ENCODE results near the gene JUN.

JUN gene

GRCh38 chr1:58779801-58780382 lies 4.0 kb downstream of the JUN start (continued):
- TF ChIP-seq ZNF600 (tag by site-specific recombination; IDR thresholded peaks at IDR 0.05) (peak; percentile 87), ZNF621 (tag by site-specific recombination; IDR thresholded peaks at IDR 0.05) (no peak), ZNF747 (tag by site-specific recombination; IDR thresholded peaks at IDR 0.05) (no peak), IKZF3 (tag by site-specific recombination; IDR thresholded peaks at IDR 0.05) (peak; percentile 93), SP3 (tag by site-specific recombination; IDR thresholded peaks at IDR 0.05) (no peak; the same call in 1 of the 2 replicates), BCL11B (tag by site-specific recombination; IDR thresholded peaks at IDR 0.05; ENCODE audit: low read depth) (no peak), ZNF768 (tag by site-specific recombination; IDR thresholded peaks at IDR 0.05) (no peak), ZBTB48 (tag by site-specific recombination; IDR thresholded peaks at IDR 0.05) (no peak), KLF7 (tag by site-specific recombination; IDR thresholded peaks at IDR 0.05; ENCODE audit: borderline replicate concordance) (0 out of 2 replicates have a peak, but pooled peaks have one; percentile 39), ZNF248 (tag by site-specific recombination; IDR thresholded peaks at IDR 0.05) (no peak), ZNF184 (tag by site-specific recombination; IDR thresholded peaks at IDR 0.05) (peak; percentile 51), SETDB1 (IDR thresholded peaks at IDR 0.05; ENCODE audit: insufficient read length, low read length) (no peak), HOXA7 (CRISPR knock-in tag; IDR thresholded peaks at IDR 0.05; ENCODE audit: borderline replicate concordance) (no peak), ZNF366 (tag by site-specific recombination; conservative IDR thresholded peaks at IDR 0.05) (peak; percentile 88; the same call in 1 of the 2 replicates), ZNF513 (tag by site-specific recombination; IDR thresholded peaks at IDR 0.05) (peak; percentile 19), ZNF555 (tag by site-specific recombination; conservative IDR thresholded peaks at IDR 0.05) (no peak), ZNF350 (tag by site-specific recombination; IDR thresholded peaks at IDR 0.05) (no peak), ZNF571 (tag by site-specific recombination; IDR thresholded peaks at IDR 0.05) (no peak), MZF1 (tag by site-specific recombination; IDR thresholded peaks at IDR 0.05; ENCODE audit: borderline replicate concordance) (peak; percentile 76; the same call in 1 of the 2 replicates), ZBTB17 (tag by site-specific recombination; IDR thresholded peaks at IDR 0.05) (peak; percentile 93), ZNF121 (tag by site-specific recombination; IDR thresholded peaks at IDR 0.05) (no peak), BCL6B (tag by site-specific recombination; IDR thresholded peaks at IDR 0.05) (peak; percentile 43; the same call in 1 of the 2 replicates), ZNF837 (tag by site-specific recombination; IDR thresholded peaks at IDR 0.05) (0 out of 2 replicates have a peak, but pooled peaks have one; percentile 24), ZNF560 (tag by site-specific recombination; IDR thresholded peaks at IDR 0.05; ENCODE audit: borderline replicate concordance) (no peak), GLI2 (tag by site-specific recombination; IDR thresholded peaks at IDR 0.05; ENCODE audit: borderline replicate concordance, low read depth) (peak; percentile 95), ZNF488 (tag by site-specific recombination; IDR thresholded peaks at IDR 0.05) (no peak), ZBTB21 (tag by site-specific recombination; IDR thresholded peaks at IDR 0.05) (no peak; the same call in 1 of the 2 replicates), ZNF670 (tag by site-specific recombination; IDR thresholded peaks at IDR 0.05; ENCODE audit: low read depth) (no peak)
- TF ChIP-seq, protein P1, sequence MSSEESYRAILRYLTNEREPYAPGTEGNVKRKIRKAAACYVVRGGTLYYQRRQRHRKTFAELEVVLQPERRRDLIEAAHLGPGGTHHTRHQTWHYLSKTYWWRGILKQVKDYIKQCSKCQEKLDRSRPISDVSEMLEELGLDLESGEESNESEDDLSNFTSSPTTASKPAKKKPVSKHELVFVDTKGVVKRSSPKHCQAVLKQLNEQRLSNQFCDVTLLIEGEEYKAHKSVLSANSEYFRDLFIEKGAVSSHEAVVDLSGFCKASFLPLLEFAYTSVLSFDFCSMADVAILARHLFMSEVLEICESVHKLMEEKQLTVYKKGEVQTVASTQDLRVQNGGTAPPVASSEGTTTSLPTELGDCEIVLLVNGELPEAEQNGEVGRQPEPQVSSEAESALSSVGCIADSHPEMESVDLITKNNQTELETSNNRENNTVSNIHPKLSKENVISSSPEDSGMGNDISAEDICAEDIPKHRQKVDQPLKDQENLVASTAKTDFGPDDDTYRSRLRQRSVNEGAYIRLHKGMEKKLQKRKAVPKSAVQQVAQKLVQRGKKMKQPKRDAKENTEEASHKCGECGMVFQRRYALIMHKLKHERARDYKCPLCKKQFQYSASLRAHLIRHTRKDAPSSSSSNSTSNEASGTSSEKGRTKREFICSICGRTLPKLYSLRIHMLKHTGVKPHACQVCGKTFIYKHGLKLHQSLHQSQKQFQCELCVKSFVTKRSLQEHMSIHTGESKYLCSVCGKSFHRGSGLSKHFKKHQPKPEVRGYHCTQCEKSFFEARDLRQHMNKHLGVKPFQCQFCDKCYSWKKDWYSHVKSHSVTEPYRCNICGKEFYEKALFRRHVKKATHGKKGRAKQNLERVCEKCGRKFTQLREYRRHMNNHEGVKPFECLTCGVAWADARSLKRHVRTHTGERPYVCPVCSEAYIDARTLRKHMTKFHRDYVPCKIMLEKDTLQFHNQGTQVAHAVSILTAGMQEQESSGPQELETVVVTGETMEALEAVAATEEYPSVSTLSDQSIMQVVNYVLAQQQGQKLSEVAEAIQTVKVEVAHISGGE (tag by site-specific recombination; conservative IDR thresholded peaks at IDR 0.05; ENCODE audit: low read depth): no peak
- TF ChIP-seq, protein P2, sequence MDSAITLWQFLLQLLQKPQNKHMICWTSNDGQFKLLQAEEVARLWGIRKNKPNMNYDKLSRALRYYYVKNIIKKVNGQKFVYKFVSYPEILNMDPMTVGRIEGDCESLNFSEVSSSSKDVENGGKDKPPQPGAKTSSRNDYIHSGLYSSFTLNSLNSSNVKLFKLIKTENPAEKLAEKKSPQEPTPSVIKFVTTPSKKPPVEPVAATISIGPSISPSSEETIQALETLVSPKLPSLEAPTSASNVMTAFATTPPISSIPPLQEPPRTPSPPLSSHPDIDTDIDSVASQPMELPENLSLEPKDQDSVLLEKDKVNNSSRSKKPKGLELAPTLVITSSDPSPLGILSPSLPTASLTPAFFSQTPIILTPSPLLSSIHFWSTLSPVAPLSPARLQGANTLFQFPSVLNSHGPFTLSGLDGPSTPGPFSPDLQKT (IDR thresholded peaks at IDR 0.05; ENCODE audit: borderline replicate concordance, low read depth, low read length): peak; percentile 87
- TF ChIP-seq, protein P3, sequence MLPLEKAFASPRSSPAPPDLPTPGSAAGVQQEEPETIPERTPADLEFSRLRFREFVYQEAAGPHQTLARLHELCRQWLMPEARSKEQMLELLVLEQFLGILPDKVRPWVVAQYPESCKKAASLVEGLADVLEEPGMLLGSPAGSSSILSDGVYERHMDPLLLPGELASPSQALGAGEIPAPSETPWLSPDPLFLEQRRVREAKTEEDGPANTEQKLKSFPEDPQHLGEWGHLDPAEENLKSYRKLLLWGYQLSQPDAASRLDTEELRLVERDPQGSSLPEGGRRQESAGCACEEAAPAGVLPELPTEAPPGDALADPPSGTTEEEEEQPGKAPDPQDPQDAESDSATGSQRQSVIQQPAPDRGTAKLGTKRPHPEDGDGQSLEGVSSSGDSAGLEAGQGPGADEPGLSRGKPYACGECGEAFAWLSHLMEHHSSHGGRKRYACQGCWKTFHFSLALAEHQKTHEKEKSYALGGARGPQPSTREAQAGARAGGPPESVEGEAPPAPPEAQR (tag by site-specific recombination; IDR thresholded peaks at IDR 0.05): no peak
